K562 (cell line): ENCODE data around the gene PDGFC. TPM values are rescaled to one million over a fixed set of nuclear protein-coding genes. Genes with fewer than 3 reads are reported as not detected.

Experiments
- ATAC-seq: fragments of 200-7000 bp; cut with Tn5 transposase; 3 replicates; pipeline ENCODE4 v1.9.1; 2020; ENCODE audit warnings: moderate library complexity
- BruUV-seq: library from RNA; stranded (reverse); fragments of 400-500 nt; replicated peaks from 2 replicates; lab custom pipeline; 2021; lab: Mats Ljungman, UMichigan
- CTCF ChIA-PET: fragments of 300-600 bp; formaldehyde crosslinking; extraction: SDS; loops from one replicate; lab custom pipeline; 2021; ENCODE audit warnings: low intra/inter-chr PET ratio; lab: Yijun Ruan, JAX
- POLR2A ChIA-PET: fragments of 300-600, 350-650 bp; sonication (Branson Sonifier 250); formaldehyde crosslinking; extraction: SDS; loops from one replicate; lab custom pipeline; 2021; ENCODE audit warnings: antibody characterized with exemption, inconsistent platforms; lab: Yijun Ruan, JAX
- DNase-seq, 4 experiments: peaks; one replicate each; pipeline versions ENCODE4 v3.0.0 to v3.0.0-alpha.2; 2011 to 2018; ENCODE audit warnings: low spot score in 3 of 4, mixed read lengths in 3 of 4; ENCODE audit errors: extremely low read depth in 1 of 4
- FAIRE-seq: peaks from 2 replicates; lab custom pipeline; 2011; peaks lifted over from hg19 to GRCh38; lab: Jason Lieb, UNC
- H2AFZ ChIP-seq: 2 replicates; pipeline ENCODE4 v1.6.0; 2011; ENCODE audit warnings: low read depth, low read length, control low read depth, inconsistent platforms
- H3K27ac ChIP-seq: fragments of 200-600 bp; 3 replicates; pipeline ENCODE4 v1.8.0; 2011; ENCODE audit warnings: low read depth, mild to moderate bottlenecking, control low read depth, inconsistent platforms, low read length, moderate library complexity, mixed read lengths; ENCODE audit errors: extremely low read depth
- H3K27me3 ChIP-seq, 2 experiments: fragments of 300-600 bp in 1 of 2; 2 replicates in 1 of 2; 3 replicates in 1 of 2; pipeline versions ENCODE4 v1.6.0 to v1.8.0; 2011; ENCODE audit warnings: inconsistent platforms in 2 of 2, low read length in 2 of 2, mild to moderate bottlenecking in 1 of 2, mixed read lengths in 1 of 2, moderate library complexity in 1 of 2; ENCODE audit not compliant: control insufficient read depth in 2 of 2, insufficient read depth in 2 of 2
- H3K36me3 ChIP-seq: fragments of 300-600 bp; 3 replicates; pipeline ENCODE4 v1.8.0; 2011; ENCODE audit warnings: mild to moderate bottlenecking, low read length, inconsistent platforms; ENCODE audit not compliant: control insufficient read depth, insufficient read depth
- H3K4me1 ChIP-seq, 2 experiments: fragments of 200-600 bp in 1 of 2; replicated peaks in 1 of 2; 2 replicates in 1 of 2; 3 replicates in 1 of 2; pipeline versions ENCODE4 v1.5.1 to v1.8.0; 2011; ENCODE audit warnings: inconsistent platforms in 2 of 2, low read length in 2 of 2, mild to moderate bottlenecking in 1 of 2, mixed read lengths in 1 of 2, moderate library complexity in 1 of 2; ENCODE audit not compliant: control insufficient read depth in 2 of 2, insufficient read depth in 2 of 2
- H3K4me2 ChIP-seq: 2 replicates; pipeline ENCODE4 v1.6.1; 2011; ENCODE audit warnings: low read length, control low read depth, inconsistent platforms, mixed read lengths; ENCODE audit not compliant: insufficient read depth
- H3K4me3 ChIP-seq: fragments of 200-600 bp; sonication (generic), shearing (Covaris generic); 2 replicates; pipeline ENCODE4 v1.5.1; 2016; ENCODE audit warnings: control low read depth, inconsistent platforms
- H3K79me2 ChIP-seq: fragments of 200-600 bp; 3 replicates; pipeline ENCODE4 v1.8.0; 2011; ENCODE audit warnings: low read length, inconsistent platforms; ENCODE audit not compliant: control insufficient read depth, insufficient read depth
- H3K9ac ChIP-seq, 2 experiments: 2 replicates each; pipeline versions ENCODE4 v1.6.0 to v1.6.1; 2011; ENCODE audit warnings: low read depth in 2 of 2, low read length in 2 of 2, control low read depth in 1 of 2, inconsistent platforms in 1 of 2, mild to moderate bottlenecking in 1 of 2, mixed read lengths in 1 of 2; ENCODE audit not compliant: insufficient read depth in 1 of 2
- H3K9me1 ChIP-seq: one replicate; pipeline ENCODE4 v1.6.0; 2011; ENCODE audit warnings: inconsistent platforms, mild to moderate bottlenecking, low read length, moderate library complexity; ENCODE audit not compliant: control insufficient read depth, insufficient read depth
- H3K9me3 ChIP-seq: replicated peaks from 2 replicates; pipeline ENCODE4 v1.5.1; 2011; ENCODE audit warnings: low read depth, low read length, inconsistent platforms; ENCODE audit not compliant: control insufficient read depth, insufficient read depth
- H4K20me1 ChIP-seq: replicated peaks from 2 replicates; pipeline ENCODE4 v1.6.1; 2011; ENCODE audit warnings: low read length, inconsistent platforms, mixed read lengths; ENCODE audit not compliant: control insufficient read depth, insufficient read depth
- ATF7 ChIP-seq: fragments of 450-650 bp; IDR thresholded peaks from 2 replicates; pipeline ENCODE4 v1.7.1; 2014; ENCODE audit warnings: mild to moderate bottlenecking, moderate library complexity
- BRF1 ChIP-seq: IDR thresholded peaks from 3 replicates; pipeline ENCODE4 v1.6.1; 2011; ENCODE audit warnings: borderline replicate concordance, mild to moderate bottlenecking; ENCODE audit not compliant: insufficient read length; ENCODE audit errors: extremely low read depth
- KDM5B ChIP-seq: fragments of 200-600 bp; sonication (generic); IDR thresholded peaks from 2 replicates; pipeline ENCODE4 v1.6.1; 2012; ENCODE audit warnings: low read depth, mild to moderate bottlenecking, moderate library complexity, low read length, control low read depth, inconsistent platforms; ENCODE audit not compliant: insufficient replicate concordance
- MAX ChIP-seq: sonication (generic); formaldehyde crosslinking; IDR thresholded peaks from 2 replicates; pipeline ENCODE4 v1.9.0; 2022; ENCODE audit warnings: mild to moderate bottlenecking, missing genetic modification reagents
- POLR2AphosphoS2 ChIP-seq: IDR thresholded peaks from 2 replicates; pipeline ENCODE4 v1.6.1; 2012; ENCODE audit warnings: low read length, improper control_type of control experiment
- PRMT5 ChIP-seq: sonication (generic); formaldehyde crosslinking; IDR thresholded peaks from 2 replicates; pipeline ENCODE4 v1.5.0; 2020; ENCODE audit warnings: missing genetic modification reagents
- SP2 ChIP-seq: IDR thresholded peaks from 2 replicates; pipeline ENCODE4 v1.6.1; 2011; ENCODE audit warnings: mild to moderate bottlenecking, low read depth, low read length, moderate library complexity; ENCODE audit not compliant: poor library complexity, severe bottlenecking; ENCODE audit errors: extremely low read depth
- TAL1 ChIP-seq: fragments of 450-650 bp; IDR thresholded peaks from 2 replicates; pipeline ENCODE4 v1.6.1; 2016; ENCODE audit warnings: mild to moderate bottlenecking
- ZBTB2 ChIP-seq: fragments of 450-650 bp; IDR thresholded peaks from 2 replicates; pipeline ENCODE4 v1.6.1; 2016; ENCODE audit warnings: antibody characterized with exemption
- ZNF407 ChIP-seq: fragments of 450-650 bp; IDR thresholded peaks from 2 replicates; pipeline ENCODE4 v1.6.1; 2016; ENCODE audit warnings: low read depth
- ZNF507 ChIP-seq: conservative IDR thresholded peaks from 2 replicates; pipeline ENCODE4 v1.6.1; 2017; ENCODE audit warnings: missing genetic modification characterization, missing compliant biosample characterization
- WGBS: fragments of 100-300 bp; shearing (Covaris generic); methylation state at CpG from one replicate; pipeline ENCODE4 v1.1.6; 2016; ENCODE audit warnings: low coverage, mixed read lengths; ENCODE audit not compliant: insufficient coverage; ENCODE audit errors: missing lambda C conversion rate; 5-methylcytosine and 5-hydroxymethylcytosine counted together
- in situ Hi-C: fragments of 300-500 bp; cut with MboI; formaldehyde crosslinking; loops from 4 replicates; pipeline ENCODE4 v1.15.0; 2018; ENCODE audit warnings: inconsistent platforms, mixed read lengths
- intact Hi-C: fragments of 100-400 bp; cut with micrococcal nuclease; formaldehyde crosslinking; loops from 2 replicates; pipeline ENCODE4 v1.14.2; 2022
- polyA plus RNA-seq, 8 experiments: library from polyadenylated mRNA; depleted of rRNA in 4 of 8; stranded (reverse) in 5 of 8; unstranded in 3 of 8; fragments of >200 nt; fragmentation: Nextera tagmentation in 2 of 8; fragmentation: Illumina TruSeq in 1 of 8; extraction: Ambion mirVana in 2 of 8; extraction: Trizol in 1 of 8; gene quantifications; 2 replicates each; pipeline versions ENCODE4 v1.2.1 to v1.2.3, GENCODE V29; 2011 to 2014; ENCODE audit warnings: inconsistent platforms in 1 of 8, missing spikeins in 1 of 8
- total RNA-seq, 7 experiments: library from RNA; depleted of rRNA in 6 of 7; stranded (reverse); fragments of >200 nt in 6 of 7; fragmentation: Illumina TruSeq in 2 of 7; extraction: Trizol in 2 of 7; gene quantifications; 2 replicates each; pipeline versions ENCODE4 v1.2.1 to v1.2.3, GENCODE V29; 2011 to 2021; ENCODE audit warnings: low replicate concordance in 1 of 7

PDGFC gene
- total and polyA plus RNA-seq, 9 of the 15 experiments (the other 6 are each of a cell fraction or from before 2014, with no cell fraction given): not detected

GRCh38 chr4:156815717-156816359, 155.8 kb downstream of the PDGFC start:
- no peak overlapping the region for H3K4me3 ChIP-seq
- ChIA-PET CTCF (no interaction called here), POLR2A (no interaction called here)
- BruUV-seq: no TSS peak
- FAIRE-seq: no peak
- H3K27ac ChIP-seq: no peak overlapping the region
- H3K4me1 ChIP-seq: no peaks in the 10 kb centered on the region
- H3K9me1 ChIP-seq: no peaks in the 10 kb centered on the region
- 2% methylated on average over 4 of the region's 4 CpGs for WGBS
- no peaks in the 10 kb centered on the region for H3K36me3 ChIP-seq
- H3K4me2 ChIP-seq: no peak overlapping the region
- in situ Hi-C loops: no loop called here
- H2AFZ ChIP-seq: no peak overlapping the region
- H3K9me3 ChIP-seq: no peaks in the 10 kb centered on the region
- no peaks in the 10 kb centered on the region for H3K79me2 ChIP-seq
- no peak overlapping the region for H3K9ac ChIP-seq
- H3K27me3 ChIP-seq: no peaks in the 10 kb centered on the region
- H4K20me1 ChIP-seq: no peaks in the 10 kb centered on the region
- intact Hi-C loops: no loop called here
- no peak for ATAC-seq
- no peak for DNase-seq
- TF ChIP-seq TAL1 (no peak), ZNF407 (no peak), BRF1 (no peak), POLR2AphosphoS2 (no peak), PRMT5 (CRISPR knock-in tag) (no peak), ZBTB2 (no peak), SP2 (no peak), KDM5B (no peak), MAX (no peak), ZNF507 (no peak), ATF7 (no peak)
